HG03060 (cell line): Measurements from ENCODE around the gene TRIM27.
"Not testable (repeated sequence)": the region's sequence is repeated elsewhere in the genome, so short reads cannot be mapped to it uniquely, and the experiment has no call there.

ENCODE experiments used
- ATAC-seq: cut with Tn5 transposase; IDR thresholded peaks from one replicate; pipeline ENCODE4 v1.9.1; 2021; ENCODE audit warnings: low read depth, moderate number of reproducible peaks; ENCODE audit not compliant: unreplicated experiment

TRIM27 gene

DNA sequence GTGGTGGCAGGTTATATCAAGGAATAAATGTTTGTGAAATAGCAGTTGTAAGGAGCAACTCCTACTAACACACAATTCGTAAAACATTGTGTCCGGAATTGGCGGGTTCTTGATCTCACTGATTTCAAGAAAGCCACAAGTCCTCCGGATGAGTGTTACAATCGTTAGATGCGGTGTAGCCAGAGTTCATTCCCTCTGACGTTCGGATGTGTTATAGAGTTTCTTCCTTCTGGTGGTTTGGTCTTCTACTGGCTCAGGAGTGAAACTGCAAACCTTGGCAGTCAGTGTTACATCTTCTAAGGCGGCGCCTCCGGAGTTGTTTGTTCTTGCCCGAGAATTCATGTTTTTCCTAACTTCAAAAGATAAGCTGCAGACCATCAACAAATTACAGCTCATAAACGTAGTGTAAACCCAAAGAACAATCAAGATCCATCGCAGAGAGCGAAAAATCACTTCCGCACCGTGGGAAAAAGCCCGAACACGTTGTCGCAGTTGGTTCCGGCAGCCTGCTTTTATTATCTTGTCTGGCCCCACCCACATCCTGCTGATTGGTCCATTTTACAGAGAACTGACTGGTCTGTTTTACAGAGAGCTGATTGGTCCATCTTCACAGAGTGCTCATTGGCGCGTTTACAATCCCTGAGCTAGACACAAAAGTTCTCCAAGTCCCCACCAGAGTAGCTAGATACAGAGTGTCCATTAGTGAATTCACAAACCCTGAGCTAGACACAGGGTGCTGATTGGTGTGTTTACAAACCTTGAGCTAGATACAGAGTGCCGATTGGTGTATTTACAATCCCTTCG, 58.2 kb downstream of the TRIM27 start:
- no peak for ATAC-seq

DNA sequence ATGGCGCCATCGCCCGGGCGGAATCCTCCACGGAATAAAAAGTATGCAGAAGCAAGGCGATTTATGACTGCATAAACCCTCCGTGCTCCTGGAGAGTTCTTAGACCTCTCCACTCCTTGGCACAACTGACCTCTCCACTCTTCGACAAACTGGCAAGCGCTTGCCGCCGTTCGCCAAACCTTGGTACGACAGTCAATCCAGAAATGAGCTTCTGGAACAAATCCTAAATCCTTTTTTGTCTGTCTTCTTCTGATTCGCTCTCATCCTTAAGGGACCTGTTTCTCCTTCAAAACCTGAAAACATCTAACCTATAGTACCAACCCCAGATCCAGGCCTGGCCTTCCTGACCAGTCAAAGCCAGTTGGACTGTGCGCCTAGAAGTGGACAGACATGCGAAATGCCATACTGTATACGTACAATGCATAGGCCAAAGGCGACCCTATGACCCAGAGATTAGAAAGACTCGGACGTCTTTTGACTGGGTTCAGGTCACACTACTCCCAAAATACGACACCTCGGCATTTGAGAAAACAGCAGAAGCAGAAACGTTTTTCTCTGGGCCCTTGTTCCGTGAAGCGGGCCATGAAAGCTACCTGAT, 59.4 kb downstream of the TRIM27 start:
- no peak for ATAC-seq

DNA sequence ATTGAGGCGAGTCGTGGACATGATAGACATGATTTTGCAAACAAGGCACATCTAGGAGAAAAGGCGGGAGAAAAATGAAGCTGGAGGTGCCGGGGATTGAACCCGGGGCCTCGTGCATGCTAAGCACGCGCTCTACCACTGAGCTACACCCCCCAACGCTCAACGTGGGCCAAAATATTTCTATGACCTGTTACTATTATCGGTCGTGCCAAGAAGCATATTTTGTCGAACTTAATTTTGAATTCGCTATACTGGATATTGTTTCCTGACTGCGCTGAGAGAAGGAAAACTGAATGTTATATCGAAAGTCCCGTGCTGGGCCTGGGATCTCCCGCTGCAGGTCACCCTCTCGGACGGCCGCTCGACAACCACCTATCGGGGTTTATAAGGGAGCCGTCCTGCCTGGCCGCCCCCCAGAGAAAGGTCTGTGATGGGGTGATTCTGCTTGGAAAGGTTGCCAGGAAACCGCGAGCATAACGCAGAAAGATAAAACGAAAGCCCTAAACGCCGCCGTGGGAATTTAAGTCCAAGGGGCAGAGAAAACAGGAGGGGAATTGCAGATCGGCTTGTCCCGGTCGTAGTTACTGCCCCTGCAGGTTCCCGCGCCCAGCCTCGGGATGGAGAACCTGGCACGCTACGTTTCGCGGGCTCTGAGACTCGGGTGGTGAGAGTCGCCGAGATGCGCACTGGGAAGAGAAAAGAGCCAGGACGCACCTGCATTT, 60.0 kb downstream of the TRIM27 start:
- no peak for ATAC-seq

DNA sequence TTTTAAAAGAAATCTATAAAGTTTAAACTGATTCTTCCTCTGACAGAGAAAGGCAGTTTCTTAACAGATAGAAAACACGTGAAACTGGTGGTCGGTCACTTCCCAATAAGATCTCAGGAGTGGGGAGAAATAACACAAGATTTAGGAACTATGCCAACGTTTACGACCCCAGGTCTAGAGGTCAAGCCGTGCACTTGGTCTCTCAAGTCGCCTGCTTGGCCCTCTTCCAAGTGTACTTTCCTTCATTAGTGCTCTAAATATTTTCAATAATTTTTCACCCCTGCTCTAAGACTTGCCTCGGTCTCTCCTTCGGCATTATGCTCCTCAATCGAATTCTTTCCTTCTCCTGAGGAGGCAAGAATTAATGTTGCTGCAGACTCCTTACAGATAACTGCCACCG, 61.7 kb downstream of the TRIM27 start:
- no peak for ATAC-seq

DNA sequence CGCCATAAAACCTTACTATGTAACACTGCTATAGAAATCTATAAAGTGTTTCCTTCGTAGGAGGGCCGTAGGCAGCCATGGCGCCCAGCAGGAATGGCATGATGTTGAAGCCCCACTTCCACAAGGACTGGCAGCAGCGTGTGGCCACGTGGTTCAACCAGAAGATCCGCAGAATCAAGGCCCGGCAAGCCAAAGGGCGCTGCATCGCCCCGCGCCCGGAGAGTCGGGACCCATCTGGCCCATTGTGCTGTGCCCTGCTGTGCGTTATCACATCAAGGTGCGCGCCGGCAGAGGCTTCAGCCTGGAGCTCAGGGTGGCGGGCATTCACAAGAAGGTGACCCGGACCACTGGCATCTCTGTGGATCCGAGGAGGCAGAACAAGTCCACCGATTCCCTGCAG, 62.4 kb downstream of the TRIM27 start:
- ATAC-seq = no peak

DNA sequence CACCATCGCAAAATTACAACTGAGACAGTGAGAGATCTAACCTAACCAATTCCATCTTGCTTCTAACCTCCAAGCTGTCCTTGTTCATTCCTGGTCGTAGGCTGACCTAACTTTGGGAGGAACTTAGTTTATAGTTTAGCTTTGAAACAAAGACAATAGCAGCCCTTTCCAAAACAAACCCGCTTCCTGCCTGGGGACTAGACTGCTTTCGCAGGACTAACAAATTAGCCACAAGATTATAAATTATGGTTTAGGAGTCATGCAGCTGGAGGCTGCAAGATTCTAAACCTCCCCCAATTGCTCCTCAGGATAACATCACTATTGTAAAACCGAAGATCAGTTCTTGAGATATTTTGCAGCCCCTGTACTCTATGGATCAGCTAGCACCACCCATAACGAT, 63.2 kb downstream of the TRIM27 start:
- ATAC-seq = no peak

DNA sequence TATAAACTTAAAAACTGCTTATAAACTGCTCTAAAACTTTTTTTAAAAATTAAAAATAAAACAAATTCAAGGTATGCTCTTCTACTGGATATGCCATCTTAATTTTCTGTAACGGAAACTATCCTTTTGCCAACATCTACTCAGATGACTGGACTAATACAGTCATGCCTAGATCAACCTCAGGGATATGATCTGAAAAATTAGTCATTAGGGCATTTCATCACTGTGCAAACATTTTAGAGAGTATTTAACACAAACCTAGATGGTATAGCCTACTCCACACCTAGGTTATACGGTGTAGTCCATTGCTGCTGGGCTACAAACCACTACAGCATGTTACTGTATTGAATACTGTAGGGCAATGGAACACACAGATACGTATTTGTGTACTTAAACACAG, 64.8 kb downstream of the TRIM27 start:
- no peak for ATAC-seq

DNA sequence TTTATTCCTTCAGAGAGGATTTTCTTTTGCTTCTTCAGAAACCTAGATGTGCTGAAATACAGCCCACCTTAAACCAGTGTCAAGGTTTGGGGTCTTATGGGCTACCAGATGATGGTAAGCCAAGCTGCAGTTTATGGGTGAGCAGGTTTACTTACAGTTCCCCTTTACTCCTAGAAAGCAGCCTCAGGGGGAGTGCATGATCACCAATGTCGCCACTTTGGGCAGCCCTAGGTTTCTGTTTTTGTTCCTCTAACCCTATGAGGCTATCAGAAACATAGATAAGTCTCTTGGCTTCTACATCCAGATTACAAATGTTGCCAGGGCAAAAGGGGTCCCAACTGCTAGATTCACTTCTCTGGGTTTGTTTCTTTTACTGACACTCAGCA, 67.2 kb downstream of the TRIM27 start:
- no peak for ATAC-seq

DNA sequence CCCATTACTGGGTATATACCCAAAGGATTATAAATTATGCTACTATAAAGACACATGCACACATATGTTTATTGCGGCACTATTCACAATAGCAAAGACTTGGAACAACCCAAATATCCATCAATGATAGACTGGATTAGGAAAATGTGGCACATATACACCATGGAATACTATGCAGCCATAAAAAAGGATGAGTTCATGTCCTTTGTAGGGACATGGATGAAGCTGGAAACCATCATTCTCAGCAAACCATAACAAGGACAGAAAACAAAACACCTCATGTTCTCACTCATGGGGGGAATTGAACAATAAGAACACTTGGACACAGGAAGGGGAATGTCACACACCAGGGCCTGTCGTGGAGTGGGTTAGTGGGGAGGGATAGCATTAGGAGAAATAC, 69.4 kb downstream of the TRIM27 start:
- not testable (repeated sequence) for ATAC-seq
